OCI-LY7 (cell line): ENCODE results near the gene CCDC148. TPM values are rescaled to one million over a fixed set of nuclear protein-coding genes. Genes with fewer than 3 reads are reported as not detected.

Source experiments
- BruUV-seq: library from RNA; stranded (reverse); fragments of 400-500 nt; replicated peaks from 2 replicates; lab custom pipeline; 2021; lab: Mats Ljungman, UMichigan
- CTCF ChIA-PET: fragments of 300-600 bp; sonication (Branson Sonifier 250); formaldehyde crosslinking; loops from one replicate; lab custom pipeline; 2022; ENCODE audit warnings: antibody characterized with exemption; ENCODE audit not compliant: unreplicated experiment; lab: Charles Lee
- POLR2A ChIA-PET: fragments of 300-600 bp; sonication (Branson Sonifier 250); formaldehyde crosslinking; loops from one replicate; lab custom pipeline; 2022; ENCODE audit warnings: antibody characterized with exemption; lab: Charles Lee
- DNase-seq: peaks from one replicate; pipeline ENCODE4 v3.0.0-alpha.2; 2015; ENCODE audit warnings: low spot score
- H2AFZ ChIP-seq: fragments of 200-600 bp; sonication (generic), shearing (Covaris generic); 2 replicates; pipeline ENCODE4 v1.6.1; 2014; ENCODE audit warnings: mild to moderate bottlenecking, antibody characterized with exemption, low read length, moderate library complexity
- H3K27ac ChIP-seq: fragments of 200-600 bp; sonication (generic); 2 replicates; pipeline ENCODE4 v1.5.1; 2014; ENCODE audit warnings: mixed run types, low read depth, mild to moderate bottlenecking, moderate library complexity, low read length, inconsistent platforms; ENCODE audit not compliant: poor library complexity, severe bottlenecking
- H3K36me3 ChIP-seq: fragments of 200-600 bp; sonication (generic); 2 replicates; pipeline ENCODE4 v1.6.1; 2014; ENCODE audit warnings: mild to moderate bottlenecking, antibody characterized with exemption, low read length, moderate library complexity, mixed read lengths; ENCODE audit not compliant: insufficient read depth
- H3K4me1 ChIP-seq: fragments of 200-600 bp; sonication (generic); 2 replicates; pipeline ENCODE4 v1.5.1; 2014; ENCODE audit warnings: mild to moderate bottlenecking, low read length; ENCODE audit not compliant: insufficient read depth, poor library complexity, severe bottlenecking
- H3K4me2 ChIP-seq: fragments of 200-600 bp; sonication (generic); 2 replicates; pipeline ENCODE4 v1.6.1; 2014; ENCODE audit warnings: mild to moderate bottlenecking, low read length
- H3K4me3 ChIP-seq: fragments of 200-600 bp; sonication (generic); 2 replicates; pipeline ENCODE4 v1.5.1; 2014; ENCODE audit warnings: mild to moderate bottlenecking, low read depth, low read length; ENCODE audit not compliant: poor library complexity, severe bottlenecking
- H3K79me2 ChIP-seq: fragments of 200-600 bp; sonication (generic); 2 replicates; pipeline ENCODE4 v1.6.1; 2016; ENCODE audit warnings: low read depth, mild to moderate bottlenecking, low read length, moderate library complexity, mixed read lengths; ENCODE audit not compliant: insufficient read depth
- H3K9me2 ChIP-seq: fragments of 200-600 bp; sonication (generic); 2 replicates; pipeline ENCODE4 v1.6.1; 2016; ENCODE audit warnings: mild to moderate bottlenecking, low read length, mixed read lengths; ENCODE audit not compliant: insufficient read depth
- H3K9me3 ChIP-seq: fragments of 200-600 bp; sonication (generic); 2 replicates; pipeline ENCODE4 v1.6.1; 2014; ENCODE audit warnings: mild to moderate bottlenecking, mixed run types, low read length, mixed read lengths
- H4K20me1 ChIP-seq: fragments of 200-600 bp; sonication (generic); 2 replicates; pipeline ENCODE4 v1.6.1; 2014; ENCODE audit warnings: mild to moderate bottlenecking, antibody characterized with exemption, low read length, moderate library complexity, mixed read lengths; ENCODE audit not compliant: insufficient read depth
- CTCF ChIP-seq: fragments of 200-600 bp; sonication (generic); conservative IDR thresholded peaks from 2 replicates; pipeline ENCODE4 v1.5.1; 2014; ENCODE audit warnings: mild to moderate bottlenecking, antibody characterized with exemption, low read length, moderate library complexity, mixed read lengths
- EZH2phosphoT487 ChIP-seq: fragments of 200-600 bp; sonication (generic); IDR thresholded peaks from 2 replicates; pipeline ENCODE4 v1.6.1; 2018; ENCODE audit warnings: low read depth, borderline replicate concordance, mild to moderate bottlenecking, mixed run types, antibody characterized with exemption, low read length, moderate library complexity, mixed read lengths
- intact Hi-C: fragments of 100-400 bp; cut with micrococcal nuclease; formaldehyde crosslinking; loops from one replicate; pipeline ENCODE4 v1.10.0; 2022; ENCODE audit not compliant: unreplicated experiment
- total RNA-seq, 2 experiments: library from RNA; depleted of rRNA in 1 of 2; stranded (reverse); fragments of >200 nt in 1 of 2; shearing (Covaris generic) in 1 of 2; gene quantifications; 2 replicates each; pipeline ENCODE4 v1.2.3, GENCODE V29; 2014 to 2022

Gene CCDC148
- total RNA-seq, 2 experiments from 2014 or later = 0.19 to 0.99 TPM

DNA sequence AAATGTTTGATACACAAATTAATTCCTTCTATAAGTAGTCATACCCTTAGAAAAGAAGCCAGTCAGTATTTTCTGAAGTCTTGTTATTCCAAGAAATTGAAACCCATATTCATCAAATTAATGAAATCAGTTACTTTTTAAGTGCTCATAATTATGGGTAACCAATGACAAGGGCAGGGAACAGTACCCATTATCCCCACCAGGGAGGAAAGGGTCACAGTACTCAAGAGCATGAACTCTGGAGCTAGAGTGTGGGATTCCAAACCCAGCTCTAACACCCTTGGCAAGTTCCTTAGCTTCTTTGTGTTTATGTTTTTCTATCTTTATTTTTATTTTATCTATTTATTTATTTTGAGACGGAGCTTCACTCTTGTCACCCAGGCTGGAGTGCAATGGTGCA is 68.4 kb downstream of the CCDC148 start:
- H4K20me1 ChIP-seq = no peaks in the 10 kb centered on the region
- BruUV-seq = no TSS peak
- ChIA-PET POLR2A (no interaction called here), CTCF (no interaction called here)
- H3K4me1 ChIP-seq = no peaks in the 10 kb centered on the region
- no peak overlapping the region for H3K27ac ChIP-seq
- intact Hi-C loops = no loop called here
- no peaks in the 10 kb centered on the region for H3K36me3 ChIP-seq
- H3K4me2 ChIP-seq = no peak overlapping the region
- H3K4me3 ChIP-seq = no peak overlapping the region
- TF ChIP-seq CTCF (no peak), EZH2phosphoT487 (no peak)
- H3K9me2 ChIP-seq = no peaks in the 10 kb centered on the region
- no peaks in the 10 kb centered on the region for H3K79me2 ChIP-seq
- DNase-seq = no peak
- no peaks in the 10 kb centered on the region for H3K9me3 ChIP-seq
- H2AFZ ChIP-seq = no peak overlapping the region

GRCh38 chr2:158385646-158386045 is 70.9 kb downstream of the CCDC148 start:
- intact Hi-C loops = no loop called here
- Histone ChIP-seq H3K36me3 (no peaks in the 10 kb centered on the region), H4K20me1 (no peaks in the 10 kb centered on the region), H3K9me2 (no peaks in the 10 kb centered on the region), H3K79me2 (no peaks in the 10 kb centered on the region), H3K4me2 (no peak overlapping the region), H3K4me1 (no peaks in the 10 kb centered on the region), H3K4me3 (no peak overlapping the region), H2AFZ (no peak overlapping the region), H3K9me3 (no peaks in the 10 kb centered on the region), H3K27ac (no peak overlapping the region)
- no peak for DNase-seq
- POLR2A ChIA-PET = no interaction called here
- CTCF ChIA-PET = no interaction called here
- no TSS peak for BruUV-seq
- TF ChIP-seq EZH2phosphoT487 (no peak), CTCF (no peak)

DNA sequence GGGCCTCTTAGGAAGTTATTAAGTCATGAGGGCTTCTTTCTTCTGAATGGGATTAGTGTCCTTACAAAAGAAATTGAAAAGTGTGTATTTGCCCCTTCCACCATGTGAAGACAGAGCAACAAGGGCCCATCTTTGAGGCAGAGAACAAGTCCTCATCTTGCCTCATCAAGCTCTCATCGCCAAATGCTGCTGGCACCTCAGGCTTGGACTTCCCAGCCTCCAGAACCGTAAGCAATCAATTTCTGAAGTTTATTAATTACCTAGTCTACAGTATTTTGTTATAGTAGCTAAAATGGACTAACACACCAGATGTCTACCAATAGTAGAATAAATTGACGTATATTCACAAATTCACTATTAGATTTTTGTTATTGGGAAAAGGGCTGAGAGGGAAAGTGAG is 74.6 kb downstream of the CCDC148 start:
- POLR2A ChIA-PET = no interaction called here
- Histone ChIP-seq H3K4me3 (no peak overlapping the region), H3K36me3 (no peaks in the 10 kb centered on the region), H4K20me1 (no peaks in the 10 kb centered on the region), H3K9me2 (no peaks in the 10 kb centered on the region; the same call in 1 of the 2 replicates), H3K27ac (no peak overlapping the region), H3K79me2 (no peaks in the 10 kb centered on the region), H3K4me2 (no peak overlapping the region), H3K9me3 (no peaks in the 10 kb centered on the region), H3K4me1 (no peaks in the 10 kb centered on the region), H2AFZ (no peak overlapping the region)
- DNase-seq = no peak
- no TSS peak for BruUV-seq
- intact Hi-C loops = no loop called here
- TF ChIP-seq EZH2phosphoT487 (no peak), CTCF (no peak)
- CTCF ChIA-PET = no interaction called here
